GM21360 (cell line): ENCODE measurements around the gene KRT17.

ENCODE experiments used
- ATAC-seq: cut with Tn5 transposase; IDR thresholded peaks from one replicate; pipeline ENCODE4 v1.9.1; 2021; ENCODE audit warnings: mild to moderate bottlenecking, moderate library complexity; ENCODE audit not compliant: unreplicated experiment

Gene KRT17

GRCh38 chr17:41624208-41625101 lies at the start of gene KRT17:
KRT17 (minus strand) TSS chr17:41624575; CDS start chr17:41624509, 66 bp downstream.
- ATAC-seq: no peak

- ATAC-seq: no peak
Observed at GRCh38 chr17:41672153-41672552, 47.8 kb upstream of the KRT17 start.

- no peak for ATAC-seq
Observed at GRCh38 chr17:41667280-41668041, 43.1 kb upstream of the KRT17 start.

GRCh38 chr17:41666708-41667279 lies 42.4 kb upstream of the KRT17 start:
- ATAC-seq: peak; percentile 46

DNA sequence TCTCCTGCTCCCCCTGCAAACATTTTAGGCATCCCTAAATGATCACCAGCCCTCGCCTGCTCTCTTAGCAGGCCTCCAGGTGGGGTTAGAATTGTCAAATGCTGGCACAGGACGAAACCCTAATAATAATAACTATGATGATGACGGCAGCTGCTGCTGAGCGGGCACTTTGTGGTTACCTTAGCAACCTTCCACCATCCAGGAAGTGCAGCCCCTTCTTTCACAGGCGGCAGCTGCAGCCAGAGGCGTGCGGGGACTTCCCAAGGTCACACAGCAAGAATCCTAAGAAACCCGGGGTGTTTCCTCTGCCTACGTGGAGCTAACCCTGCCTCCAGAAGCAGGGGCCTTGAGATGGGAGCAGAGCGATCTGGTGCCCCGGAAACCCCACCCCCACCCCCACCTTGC lies 41.9 kb upstream of the KRT17 start:
- peak; percentile 23 for ATAC-seq

GRCh38 chr17:41665566-41666236 lies 41.3 kb upstream of the KRT17 start:
- peak; percentile 56 for ATAC-seq

DNA sequence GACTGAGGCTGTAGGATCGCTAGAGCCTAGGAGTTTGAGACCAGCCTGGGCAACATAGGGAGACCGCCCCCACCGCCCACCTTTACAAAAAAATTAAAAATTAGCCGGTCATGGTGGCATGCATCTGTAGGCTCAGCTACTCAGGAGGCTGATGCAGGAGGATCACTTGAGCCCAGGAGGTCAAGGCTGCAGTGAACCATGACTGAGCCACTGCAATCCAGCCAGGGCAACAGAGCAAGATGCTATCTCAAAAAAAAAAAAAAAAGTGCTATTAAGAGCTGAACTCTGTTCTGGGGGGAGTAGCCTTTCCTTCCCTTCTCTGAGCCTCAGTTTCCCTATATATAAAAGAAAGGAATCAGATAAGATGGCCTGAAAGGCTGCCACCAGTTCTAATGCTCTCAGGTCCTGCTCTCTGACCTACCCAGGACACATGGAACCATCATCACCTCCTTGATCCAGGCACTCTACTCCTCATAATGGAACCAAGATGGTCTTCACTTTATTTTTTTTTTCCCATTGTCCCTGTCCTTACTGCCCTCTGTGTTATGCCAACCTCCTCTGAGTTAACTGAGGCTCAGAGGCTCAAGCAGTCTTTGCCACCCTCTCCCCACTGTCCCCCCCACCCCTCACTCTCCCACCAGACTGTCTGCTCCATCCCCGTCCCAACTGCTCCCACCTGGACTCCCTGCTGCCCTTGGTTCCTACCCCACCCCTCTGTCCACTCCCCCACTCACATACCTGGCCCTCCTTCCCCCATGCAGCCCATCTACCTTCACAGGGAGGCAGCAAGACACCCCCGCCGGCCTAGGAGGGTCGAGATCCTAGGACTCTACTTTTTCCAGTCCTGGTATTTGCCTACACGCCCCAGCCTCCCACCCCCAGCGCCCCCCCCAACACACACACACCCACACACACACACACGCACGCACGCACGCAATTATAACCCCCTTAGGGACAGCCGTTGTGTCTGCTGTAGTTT lies 40.5 kb upstream of the KRT17 start:
- ATAC-seq: no peak

- ATAC-seq: no peak
Observed at GRCh38 chr17:41664172-41664457, 39.7 kb upstream of the KRT17 start.

DNA sequence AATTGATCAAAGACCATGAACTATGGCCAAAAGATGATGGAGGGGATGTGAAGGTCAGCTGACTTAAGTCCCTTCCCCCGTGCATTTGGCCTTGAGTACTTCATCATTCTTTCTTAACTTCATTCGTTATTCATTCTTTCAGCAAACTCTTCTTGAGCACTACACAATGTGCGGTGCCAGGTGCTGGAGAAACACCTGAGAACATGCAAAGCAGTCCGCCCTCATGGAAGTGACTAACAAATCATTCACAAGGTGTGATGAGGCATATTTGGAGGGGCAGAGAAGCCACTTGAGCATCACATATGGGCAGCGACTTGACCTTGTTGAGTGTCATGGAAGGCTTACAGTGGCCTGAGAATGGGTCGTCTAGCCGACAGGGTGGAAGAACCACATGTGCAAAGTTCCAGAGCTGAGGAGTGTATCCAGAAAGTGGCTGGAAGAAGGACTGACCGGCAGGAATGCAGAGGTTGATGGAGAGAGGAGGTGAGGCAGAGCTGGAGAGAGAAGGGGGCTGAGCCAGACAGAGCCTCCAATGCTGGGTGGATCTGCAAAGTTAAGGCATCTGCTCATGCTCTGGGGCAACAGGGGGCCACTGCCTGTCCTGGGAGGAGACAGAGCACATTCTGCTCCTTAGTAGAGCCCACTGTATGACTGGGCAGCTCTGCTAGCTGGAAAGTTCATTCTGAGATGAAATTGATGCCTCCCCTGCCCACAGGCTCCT lies 39.2 kb upstream of the KRT17 start:
- no peak for ATAC-seq

DNA sequence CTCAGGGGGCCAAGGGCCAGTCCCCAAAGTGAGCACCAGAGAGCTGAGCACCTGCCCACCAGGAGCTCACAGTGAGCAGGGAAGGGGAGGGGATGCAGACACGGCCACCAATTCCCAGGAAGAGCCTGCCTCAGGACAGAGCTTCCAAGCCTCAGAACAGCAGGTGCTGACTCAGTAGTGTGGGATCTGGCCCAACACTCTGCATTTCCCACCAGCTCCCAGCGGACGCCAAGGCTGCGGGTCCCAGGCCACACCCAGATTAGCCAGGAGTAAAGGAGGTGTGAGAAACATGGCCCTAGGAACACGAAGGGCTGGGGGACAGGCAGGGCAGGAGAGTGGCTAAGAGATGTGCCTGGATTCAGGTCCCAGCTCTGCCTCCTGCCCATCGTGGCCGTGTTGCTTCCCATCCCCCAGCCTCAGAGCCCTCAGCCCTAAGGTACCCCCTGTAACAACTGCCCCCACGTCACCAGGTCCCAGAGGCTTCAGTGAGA lies 35.9 kb upstream of the KRT17 start:
- ATAC-seq: no peak

- no peak for ATAC-seq
Observed at GRCh38 chr17:41659427-41660212, 35.2 kb upstream of the KRT17 start.

GRCh38 chr17:41658846-41659245 lies 34.5 kb upstream of the KRT17 start:
- ATAC-seq: no peak

- no peak for ATAC-seq
Observed at GRCh38 chr17:41657936-41658335, 33.6 kb upstream of the KRT17 start.

- no peak for ATAC-seq
Observed at GRCh38 chr17:41657176-41657754, 32.9 kb upstream of the KRT17 start.

DNA sequence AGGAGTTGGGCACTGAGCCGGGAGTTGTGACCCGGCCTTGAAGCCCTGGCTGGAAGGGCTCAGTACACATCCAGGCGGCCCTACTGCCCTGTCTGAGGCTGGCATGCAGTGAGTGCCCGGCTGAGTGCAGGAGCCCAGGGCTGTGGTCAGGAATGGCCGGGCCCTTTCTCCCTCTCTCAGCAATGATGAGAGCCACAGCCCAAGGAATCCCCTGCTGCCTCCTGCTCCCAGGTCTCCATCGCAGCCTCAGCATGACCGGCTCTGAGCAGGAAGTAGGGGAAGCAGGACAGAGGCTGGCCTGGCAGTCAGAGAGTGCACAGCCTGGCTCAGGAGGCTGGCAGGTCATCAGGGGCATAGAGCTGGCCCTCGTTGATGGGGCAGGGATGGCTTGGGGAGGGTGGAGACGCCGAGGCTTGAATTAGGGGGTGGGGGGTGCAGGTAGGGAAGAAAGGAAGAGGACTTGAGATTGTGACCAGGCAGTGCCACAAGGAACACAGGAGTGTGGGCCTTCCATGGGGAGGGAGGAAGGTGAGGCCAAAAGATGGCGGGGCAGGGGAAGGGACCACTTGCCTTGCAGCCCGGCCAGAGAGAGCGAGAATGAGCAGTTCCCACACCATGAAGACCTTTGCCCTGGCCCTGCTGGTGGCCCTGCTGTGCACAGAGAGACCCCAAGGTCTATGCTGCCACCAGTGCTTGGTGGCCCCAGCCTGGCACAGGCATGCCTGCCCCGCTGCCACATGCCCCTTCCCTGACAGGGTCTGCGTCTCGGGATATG lies 32.1 kb upstream of the KRT17 start:
- ATAC-seq: no peak

- no peak for ATAC-seq
Observed at GRCh38 chr17:41655611-41656111, 31.3 kb upstream of the KRT17 start.
